Measurements from ENCODE around the gene NKX6-1.

DNA sequence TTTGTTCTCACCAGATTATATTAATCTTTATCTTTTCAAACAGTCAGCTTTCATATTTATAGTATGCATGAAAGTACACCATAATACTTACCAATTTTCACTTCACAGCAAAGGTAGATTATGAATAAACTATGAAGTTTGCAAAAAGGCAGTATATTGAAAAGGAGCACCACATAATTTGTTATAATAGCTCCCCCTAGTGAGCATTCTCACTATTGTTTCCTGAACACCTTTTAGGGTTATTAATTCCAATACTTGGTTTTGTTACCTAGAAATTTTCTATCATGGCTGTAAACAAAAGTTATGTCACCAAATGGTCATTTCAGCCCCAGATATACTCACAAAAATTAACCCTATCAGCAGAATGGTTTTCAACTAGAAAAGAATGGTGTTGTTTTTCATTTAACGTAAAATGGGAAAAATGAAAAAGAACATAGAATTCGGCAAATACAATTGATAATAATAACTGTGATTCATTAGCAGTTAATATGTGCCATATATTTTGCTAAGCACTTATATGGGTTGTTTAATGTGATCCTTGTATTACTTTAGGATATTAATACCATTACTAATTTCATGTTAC lies 30.2 kb upstream of the NKX6-1 start:
- TF ChIP-seq GATA2 (IDR thresholded peaks at IDR 0.05; ENCODE audit: low read depth, low read length) = no peak
- TF ChIP-seq GATA3 (IDR thresholded peaks at IDR 0.05; ENCODE audit: low read depth, low read length) = no peak
